Brain microvascular endothelial cell (primary cell): Measurements from ENCODE around the gene TTL.
"Not testable (repeated sequence)": the region's sequence is repeated elsewhere in the genome, so short reads cannot be mapped to it uniquely, and the experiment has no call there.

Experiments used
- DNase-seq: peaks from one replicate; pipeline ENCODE4 v3.0.0-alpha.2; 2020
- H3K27ac ChIP-seq: fragments of 250-450 bp; sonication (Bioruptor Pico); 2 replicates; pipeline ENCODE4 v1.5.1; 2020; ENCODE audit warnings: mild to moderate bottlenecking, moderate library complexity
- H3K27me3 ChIP-seq: fragments of 250-450 bp; sonication (Bioruptor Pico); replicated peaks from 2 replicates; pipeline ENCODE4 v1.5.1; 2020; ENCODE audit warnings: mild to moderate bottlenecking
- H3K36me3 ChIP-seq: fragments of 250-450 bp; sonication (Bioruptor Pico); replicated peaks from 2 replicates; pipeline ENCODE4 v1.5.1; 2020; ENCODE audit warnings: mild to moderate bottlenecking
- H3K4me3 ChIP-seq: 2 replicates; pipeline ENCODE4 v1.5.1; 2011; ENCODE audit warnings: low read depth, mild to moderate bottlenecking, control low read depth, low read length, moderate library complexity
- CTCF ChIP-seq: IDR thresholded peaks from 2 replicates; pipeline ENCODE4 v1.5.1; 2011; ENCODE audit warnings: low read depth, mild to moderate bottlenecking, moderate library complexity, low read length, control low read depth, inconsistent platforms; ENCODE audit errors: missing control alignments
- in situ Hi-C: cut with HindIII; loops from 2 replicates; pipeline ENCODE4 v1.10.0; 2017; ENCODE audit warnings: low sequenced_read_pairs, low pct_ligation_motif_present

The TTL gene

GRCh38 chr2:112529757-112530156, 47.8 kb downstream of the TTL start:
- H3K4me3 ChIP-seq, result no peak overlapping the region

GRCh38 chr2:112530728-112531127, 48.8 kb downstream of the TTL start:
- no peak for TF ChIP-seq CTCF
- no peak overlapping the region for H3K27ac ChIP-seq
- DNase-seq, result no peak
- H3K4me3 ChIP-seq, result no peak overlapping the region
- no peaks in the 10 kb centered on the region for H3K27me3 ChIP-seq
- in situ Hi-C loops, result no loop called here
- peaks cover 32% of the 10 kb centered on the region for H3K36me3 ChIP-seq

More at GRCh38 chr2:112529757-112530156, 47.8 kb downstream of the TTL start:
- in situ Hi-C loops, result no loop called here
- no peak for DNase-seq
- H3K27me3 ChIP-seq, result no peaks in the 10 kb centered on the region
- no peak for TF ChIP-seq CTCF
- peaks cover 32% of the 10 kb centered on the region for H3K36me3 ChIP-seq
- H3K27ac ChIP-seq, result no peak overlapping the region

GRCh38 chr2:112534826-112535225, 52.9 kb downstream of the TTL start:
- TF ChIP-seq CTCF, result no peak
- in situ Hi-C loops, result no loop called here
- H3K36me3 ChIP-seq, result peaks cover 16% of the 10 kb centered on the region
- no peak overlapping the region for H3K27ac ChIP-seq
- no peak for DNase-seq
- H3K27me3 ChIP-seq, result no peaks in the 10 kb centered on the region
- no peak overlapping the region for H3K4me3 ChIP-seq

- H3K27me3 ChIP-seq, H3K27ac ChIP-seq, in situ Hi-C loops, H3K4me3 ChIP-seq, DNase-seq: not testable (repeated sequence)
- H3K36me3 ChIP-seq, result peaks cover 10% of the 10 kb centered on the region
Observed at GRCh38 chr2:112536665-112537064, 54.7 kb downstream of the TTL start.

- H3K4me3 ChIP-seq, result no peak overlapping the region
- H3K27me3 ChIP-seq, result no peaks in the 10 kb centered on the region
- in situ Hi-C loops, result no loop called here
- H3K27ac ChIP-seq, result no peak overlapping the region
- DNase-seq, result no peak
- TF ChIP-seq CTCF, result no peak
- H3K36me3 ChIP-seq, result no peaks in the 10 kb centered on the region
Observed at GRCh38 chr2:112539306-112539705, 57.4 kb downstream of the TTL start.

GRCh38 chr2:112540906-112541305, 59.0 kb downstream of the TTL start:
- DNase-seq, result no peak
- in situ Hi-C loops, result no loop called here
- TF ChIP-seq CTCF, result no peak
- Histone ChIP-seq H3K4me3 (no peak overlapping the region), H3K27me3 (no peaks in the 10 kb centered on the region), H3K36me3 (peaks cover under 1% of the 10 kb centered on the region), H3K27ac (no peak overlapping the region)
